Measurements from ENCODE around the gene CELA3A. TPM values are rescaled to one million over a fixed set of nuclear protein-coding genes. Genes with fewer than 3 reads are reported as not detected.

CELA3A gene
- total RNA-seq, 1 experiment from 2014 or later = not detected

DNA sequence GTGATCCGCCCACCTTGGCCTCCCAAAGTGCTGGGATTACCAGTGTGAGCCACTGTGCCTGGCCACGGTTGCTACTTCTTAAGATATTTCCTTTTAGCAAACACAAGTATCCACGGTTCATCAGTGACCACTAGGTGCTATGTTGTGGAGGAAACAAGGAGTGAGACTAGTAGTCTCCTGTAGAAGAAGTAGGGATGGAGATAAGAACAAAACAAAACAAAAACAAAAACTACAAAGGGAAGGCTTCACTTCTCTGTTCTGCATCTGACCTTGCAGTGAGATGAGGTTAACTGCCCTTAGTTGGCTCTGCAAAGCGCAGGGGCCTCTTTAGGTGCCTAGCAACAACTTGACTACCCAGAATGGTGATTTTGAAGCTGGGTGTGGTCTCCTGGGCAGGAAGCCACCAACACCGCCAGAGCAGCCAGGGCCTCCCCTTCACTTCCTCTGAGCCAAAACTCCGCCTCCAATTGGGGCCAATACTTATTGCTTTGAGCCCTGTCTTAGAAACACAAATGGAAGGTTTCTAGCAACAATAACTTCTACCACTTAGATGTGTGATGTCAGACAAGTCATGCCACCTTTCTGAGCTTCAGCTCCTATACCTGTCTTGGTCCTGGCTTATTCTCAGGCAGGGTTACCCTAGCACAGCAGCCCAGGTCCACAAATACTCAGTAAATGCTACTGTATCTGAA is 38.3 kb downstream of the CELA3A start:
- Mint-ChIP-seq H3K4me1 (ENCODE audit: insufficient read depth, unreplicated experiment) (peaks cover 21% of the 10 kb centered on the region), H3K36me3 (ENCODE audit: insufficient read depth, unreplicated experiment) (no peaks in the 10 kb centered on the region), H3K27ac (ENCODE audit: low read depth, unreplicated experiment) (no peak overlapping the region), H3K9me3 (ENCODE audit: unreplicated experiment) (no peaks in the 10 kb centered on the region), H3K27me3 (ENCODE audit: insufficient read depth, unreplicated experiment) (no peaks in the 10 kb centered on the region), H3K4me3 (ENCODE audit: unreplicated experiment) (no peak overlapping the region)
- ChIA-PET CTCF (interaction anchor here (0.6 to 1.5 kb wide), 4 partner anchors 11 to 705 kb away, joined by 3 to 7 read pairs (median 5); no protein-coding TSS in a partner anchor), POLR2A (interaction anchor here (1.3 to 3.0 kb wide), 4 partner anchors 12 to 17 kb away, joined by 3 to 21 read pairs (median 12); partner anchors contain the start of gene CDC42)
- intact Hi-C loops (cut with micrococcal nuclease) = no loop called here
- peak; percentile 55 for DNase-seq (ENCODE audit: unreplicated experiment)
- BruUV-seq (replicated peaks) = no TSS peak
- TF ChIP-seq, protein P1, sequence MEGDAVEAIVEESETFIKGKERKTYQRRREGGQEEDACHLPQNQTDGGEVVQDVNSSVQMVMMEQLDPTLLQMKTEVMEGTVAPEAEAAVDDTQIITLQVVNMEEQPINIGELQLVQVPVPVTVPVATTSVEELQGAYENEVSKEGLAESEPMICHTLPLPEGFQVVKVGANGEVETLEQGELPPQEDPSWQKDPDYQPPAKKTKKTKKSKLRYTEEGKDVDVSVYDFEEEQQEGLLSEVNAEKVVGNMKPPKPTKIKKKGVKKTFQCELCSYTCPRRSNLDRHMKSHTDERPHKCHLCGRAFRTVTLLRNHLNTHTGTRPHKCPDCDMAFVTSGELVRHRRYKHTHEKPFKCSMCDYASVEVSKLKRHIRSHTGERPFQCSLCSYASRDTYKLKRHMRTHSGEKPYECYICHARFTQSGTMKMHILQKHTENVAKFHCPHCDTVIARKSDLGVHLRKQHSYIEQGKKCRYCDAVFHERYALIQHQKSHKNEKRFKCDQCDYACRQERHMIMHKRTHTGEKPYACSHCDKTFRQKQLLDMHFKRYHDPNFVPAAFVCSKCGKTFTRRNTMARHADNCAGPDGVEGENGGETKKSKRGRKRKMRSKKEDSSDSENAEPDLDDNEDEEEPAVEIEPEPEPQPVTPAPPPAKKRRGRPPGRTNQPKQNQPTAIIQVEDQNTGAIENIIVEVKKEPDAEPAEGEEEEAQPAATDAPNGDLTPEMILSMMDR (IDR thresholded peaks at IDR 0.05; ENCODE audit: unreplicated experiment) = no peak

DNA sequence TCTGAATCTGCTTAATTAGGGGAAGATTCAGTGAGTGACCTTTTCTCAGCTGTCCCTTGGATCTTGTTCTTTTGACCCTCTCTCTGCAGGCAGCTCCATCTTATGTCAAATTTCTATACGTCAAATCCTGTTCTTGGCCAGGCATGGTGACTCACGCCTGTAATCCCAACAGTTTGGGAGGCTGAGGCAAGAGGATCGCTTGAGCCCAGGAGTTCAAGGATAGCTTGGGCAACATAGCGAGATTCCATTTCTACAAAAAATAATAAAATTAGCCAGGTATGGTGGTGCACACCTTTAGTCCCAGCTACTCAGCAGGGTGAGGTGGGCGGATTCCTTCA is 38.8 kb downstream of the CELA3A start:
- intact Hi-C loops (cut with micrococcal nuclease) = no loop called here
- ChIA-PET CTCF (interaction anchor here (0.6 to 1.5 kb wide), 3 partner anchors 11 to 258 kb away, joined by 3 to 7 read pairs (median 6); no protein-coding TSS in a partner anchor), POLR2A (interaction anchor here (1.3 to 3.0 kb wide), 4 partner anchors 12 to 17 kb away, joined by 3 to 21 read pairs (median 12); partner anchors contain the start of gene CDC42)
- DNase-seq (ENCODE audit: unreplicated experiment) = no peak
- Mint-ChIP-seq H3K4me1 (ENCODE audit: insufficient read depth, unreplicated experiment) (peaks cover 26% of the 10 kb centered on the region), H3K36me3 (ENCODE audit: insufficient read depth, unreplicated experiment) (no peaks in the 10 kb centered on the region), H3K9me3 (ENCODE audit: unreplicated experiment) (peaks cover 3% of the 10 kb centered on the region), H3K27me3 (ENCODE audit: insufficient read depth, unreplicated experiment) (no peaks in the 10 kb centered on the region), H3K27ac (ENCODE audit: low read depth, unreplicated experiment) (no peak overlapping the region), H3K4me3 (ENCODE audit: unreplicated experiment) (no peak overlapping the region)
- BruUV-seq (replicated peaks) = no TSS peak
- TF ChIP-seq, protein P1 (IDR thresholded peaks at IDR 0.05; ENCODE audit: unreplicated experiment) = no peak

DNA sequence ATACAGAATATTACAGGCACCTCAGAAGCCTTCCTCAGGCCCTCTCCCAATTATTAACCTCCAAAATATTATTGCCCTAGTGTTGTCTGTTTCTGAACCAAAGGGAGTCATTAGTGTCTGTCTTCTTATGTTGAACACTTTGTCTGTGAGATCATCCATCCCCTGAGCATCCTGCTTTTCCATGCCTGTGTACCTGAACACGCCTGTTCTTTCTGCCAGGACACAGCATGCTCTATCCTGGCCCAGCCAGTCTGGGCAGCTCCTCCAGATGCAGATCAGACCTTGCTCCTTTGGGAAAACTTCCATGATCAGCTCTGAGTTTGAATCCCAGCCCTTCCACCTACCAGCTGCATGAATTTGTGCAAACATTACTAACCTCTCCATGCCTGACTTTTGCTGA is 40.0 kb downstream of the CELA3A start:
- H3K27ac Mint-ChIP-seq (ENCODE audit: low read depth, unreplicated experiment) = no peak overlapping the region
- CTCF ChIA-PET = no interaction called here

DNA sequence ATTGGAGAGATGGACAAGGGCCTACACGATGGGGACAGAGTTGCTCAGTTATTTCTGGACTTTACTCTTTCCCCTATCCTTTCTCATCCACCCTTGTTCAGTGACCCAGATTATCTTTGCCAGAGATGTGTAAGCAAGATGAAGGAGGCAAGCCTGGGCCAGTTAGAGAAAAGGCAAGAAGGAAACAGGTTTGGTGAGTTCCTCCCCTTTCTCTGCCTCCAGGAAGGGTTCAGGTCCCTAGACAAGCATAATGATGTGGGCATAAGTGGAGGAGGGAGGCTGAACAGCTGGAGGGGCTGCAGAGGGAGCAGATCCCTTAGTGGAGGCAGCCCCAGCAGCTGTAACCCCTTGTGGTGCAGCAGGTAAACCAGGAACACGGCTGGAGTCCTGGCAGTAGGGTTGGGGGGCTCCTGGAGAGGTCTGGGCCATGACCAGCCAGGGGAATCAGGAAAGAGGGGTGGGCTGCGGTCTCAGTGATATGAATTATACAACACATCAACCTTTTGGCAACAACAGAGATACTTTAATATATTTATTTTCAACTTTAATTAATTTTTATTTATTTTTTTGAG is 41.8 kb downstream of the CELA3A start:
- Mint-ChIP-seq H3K4me3 (ENCODE audit: unreplicated experiment) (no peak overlapping the region), H3K9me3 (ENCODE audit: unreplicated experiment) (peaks cover 6% of the 10 kb centered on the region), H3K36me3 (ENCODE audit: insufficient read depth, unreplicated experiment) (no peaks in the 10 kb centered on the region), H3K4me1 (ENCODE audit: insufficient read depth, unreplicated experiment) (peaks cover 29% of the 10 kb centered on the region), H3K27ac (ENCODE audit: low read depth, unreplicated experiment) (no peak overlapping the region), H3K27me3 (ENCODE audit: insufficient read depth, unreplicated experiment) (no peaks in the 10 kb centered on the region)
- ChIA-PET CTCF (interaction anchor here (0.7 kb wide), 1 partner anchor 446 kb away, joined by 3 read pairs; no protein-coding TSS in a partner anchor), POLR2A (interaction anchor here (1.2 to 2.8 kb wide), 2 partner anchors 10 to 18 kb away, joined by 7 to 16 read pairs; partner anchors contain the start of gene CDC42)
- no TSS peak for BruUV-seq (replicated peaks)
- TF ChIP-seq, protein P1 (IDR thresholded peaks at IDR 0.05; ENCODE audit: unreplicated experiment) = no peak
- no peak for DNase-seq (ENCODE audit: unreplicated experiment)
- intact Hi-C loops (cut with micrococcal nuclease) = no loop called here

More for the DNA sequence above, 40.0 kb downstream of the CELA3A start:
- BruUV-seq (replicated peaks) = no TSS peak
- DNase-seq (ENCODE audit: unreplicated experiment) = no peak
- Mint-ChIP-seq H3K36me3 (ENCODE audit: insufficient read depth, unreplicated experiment) (no peaks in the 10 kb centered on the region), H3K9me3 (ENCODE audit: unreplicated experiment) (peaks cover 6% of the 10 kb centered on the region), H3K4me1 (ENCODE audit: insufficient read depth, unreplicated experiment) (peaks cover 29% of the 10 kb centered on the region), H3K4me3 (ENCODE audit: unreplicated experiment) (no peak overlapping the region), H3K27me3 (ENCODE audit: insufficient read depth, unreplicated experiment) (no peaks in the 10 kb centered on the region)
- TF ChIP-seq, protein P1 (IDR thresholded peaks at IDR 0.05; ENCODE audit: unreplicated experiment) = no peak
- intact Hi-C loops (cut with micrococcal nuclease) = no loop called here
- POLR2A ChIA-PET = interaction anchor here (0.5 to 1.2 kb wide), 5 partner anchors 8 to 719 kb away, joined by 3 to 4 read pairs (median 3); no protein-coding TSS in a partner anchor
